KOPT-K1 (cell line): ENCODE measurements around the gene UBE3C.

Experiments
- H3K27ac ChIP-seq: fragments of 200-600 bp; sonication (generic); 2 replicates; pipeline ENCODE4 v1.5.1; 2016; ENCODE audit warnings: antibody characterized with exemption, mild to moderate bottlenecking, low read depth, low read length; ENCODE audit not compliant: poor library complexity, severe bottlenecking
- H3K36me3 ChIP-seq: fragments of 200-600 bp; sonication (generic); 2 replicates; pipeline ENCODE4 v1.5.1; 2017; ENCODE audit warnings: antibody characterized with exemption, mild to moderate bottlenecking, low read length, moderate library complexity; ENCODE audit not compliant: insufficient read depth
- H3K9me3 ChIP-seq: fragments of 200-600 bp; sonication (generic); 2 replicates; pipeline ENCODE4 v1.5.1; 2017; ENCODE audit warnings: antibody characterized with exemption, low read length, mild to moderate bottlenecking; ENCODE audit not compliant: insufficient read depth, poor library complexity, severe bottlenecking

Gene UBE3C

DNA sequence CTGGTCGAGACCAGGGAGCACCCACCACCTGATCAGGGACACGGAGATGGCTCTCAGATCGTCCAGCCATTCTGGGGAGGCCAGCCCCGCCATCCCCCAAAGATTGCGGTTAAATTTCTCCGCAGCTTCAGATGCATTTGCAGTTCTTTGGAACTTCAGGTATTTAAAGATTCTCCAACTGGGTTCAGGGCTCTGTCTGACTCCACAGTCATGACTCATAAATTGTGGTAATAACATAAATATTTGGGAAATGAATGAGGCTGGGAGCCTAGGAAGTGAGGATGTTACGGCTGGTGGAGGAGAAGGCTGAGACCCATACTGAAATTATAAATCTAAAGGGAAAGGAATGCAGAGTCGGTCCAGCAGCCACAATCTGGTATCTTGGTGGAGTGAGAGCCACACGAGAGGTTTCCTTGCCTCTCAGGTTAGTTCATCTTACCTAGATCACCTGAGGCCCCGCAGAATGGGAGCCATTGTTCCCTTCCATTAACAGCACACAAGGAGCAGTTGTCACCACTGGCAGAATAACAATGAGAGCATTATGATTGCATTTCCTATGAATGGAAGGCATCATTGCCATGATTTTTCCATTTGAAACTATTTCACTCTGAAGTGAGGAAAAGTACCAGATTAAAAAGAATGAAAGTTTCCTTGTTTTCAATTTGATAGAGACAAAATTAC, 171.4 kb downstream of the UBE3C start:
- Histone ChIP-seq H3K36me3 (no peaks in the 10 kb centered on the region), H3K27ac (no peak overlapping the region), H3K9me3 (no peaks in the 10 kb centered on the region)

- Histone ChIP-seq H3K27ac (no peak overlapping the region), H3K36me3 (no peaks in the 10 kb centered on the region), H3K9me3 (no peaks in the 10 kb centered on the region)
These were observed 172.0 kb downstream of the UBE3C start for GRCh38 chr7:157310676-157311185.

DNA sequence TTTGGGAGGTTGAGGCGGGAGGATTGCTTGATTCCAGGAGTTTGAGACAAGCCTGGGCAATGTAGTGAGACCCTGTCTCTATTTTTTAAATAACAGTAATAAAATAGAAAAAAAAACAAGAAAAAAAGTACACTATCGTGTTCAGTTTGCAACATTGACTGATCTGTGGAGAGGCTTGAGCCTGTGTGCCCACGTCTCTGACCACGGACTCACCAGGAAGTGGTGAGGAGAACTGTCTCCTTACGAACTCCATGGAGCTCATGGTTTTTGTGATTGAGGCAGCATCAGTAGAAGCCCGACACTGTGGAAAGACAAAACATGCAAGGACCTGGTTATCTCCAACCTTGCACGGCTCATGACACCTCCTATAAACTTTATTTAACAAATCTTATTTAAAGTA, 174.2 kb downstream of the UBE3C start:
- Histone ChIP-seq H3K36me3 (no peaks in the 10 kb centered on the region), H3K9me3 (no peaks in the 10 kb centered on the region), H3K27ac (no peak overlapping the region)

DNA sequence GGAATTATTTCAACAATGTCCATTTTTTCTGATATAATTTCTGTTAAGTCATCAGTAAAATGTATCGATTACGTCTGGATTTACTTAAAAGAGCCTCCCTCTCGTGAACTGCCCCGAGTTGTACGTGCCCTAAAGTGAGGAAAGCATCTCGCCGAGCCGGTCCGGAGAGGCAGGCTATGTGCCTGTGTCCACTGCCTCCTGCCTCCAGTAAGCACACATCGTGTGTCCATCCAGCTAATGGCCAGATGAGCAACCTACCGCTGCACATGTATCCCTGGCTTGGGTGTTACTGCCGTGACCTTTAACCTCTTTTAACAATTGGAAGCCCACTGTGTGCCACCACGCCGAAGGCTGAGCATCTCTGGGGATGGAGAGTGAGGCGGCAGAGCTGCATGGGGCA, 174.9 kb downstream of the UBE3C start:
- no peak overlapping the region for H3K27ac ChIP-seq
- H3K9me3 ChIP-seq = no peaks in the 10 kb centered on the region
- H3K36me3 ChIP-seq = no peaks in the 10 kb centered on the region

DNA sequence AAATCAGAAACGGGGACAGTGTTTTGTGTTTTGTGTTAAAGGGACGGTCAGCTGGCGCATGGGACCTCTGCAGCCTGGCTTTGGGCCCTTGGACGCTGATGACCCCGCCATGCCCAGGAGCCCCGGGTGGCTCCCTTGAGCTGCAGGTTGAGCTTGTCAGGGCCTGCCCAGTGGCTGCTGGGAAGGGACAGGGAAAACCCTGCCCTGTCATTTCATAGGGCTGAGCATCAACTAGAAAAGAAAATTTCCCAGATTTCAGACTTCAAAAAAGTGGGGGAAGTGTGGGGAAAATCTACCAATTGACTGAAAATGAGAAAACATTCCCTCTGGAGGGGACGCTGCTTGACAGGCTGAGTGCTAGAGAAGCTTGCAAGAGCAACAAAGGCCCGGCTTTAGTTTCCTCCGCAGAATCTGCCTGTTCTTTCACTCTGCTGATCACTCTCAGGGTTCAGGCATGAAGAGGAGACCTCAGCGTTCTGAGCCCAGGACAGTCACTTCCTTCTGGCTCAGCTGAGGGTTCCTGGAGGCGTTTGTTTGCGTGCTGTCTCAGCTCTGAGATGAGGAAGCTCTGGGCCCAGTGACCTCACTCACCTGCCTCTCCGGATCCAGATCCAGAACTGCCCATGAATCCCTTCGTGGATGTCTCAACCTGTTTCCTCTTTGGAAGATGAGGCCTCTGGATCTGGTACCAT, 179.4 kb downstream of the UBE3C start:
- Histone ChIP-seq H3K9me3 (no peaks in the 10 kb centered on the region), H3K36me3 (no peaks in the 10 kb centered on the region), H3K27ac (peak overlapping the region; percentile 3)
